C4-2B (cell line): ENCODE measurements around the gene ISL2.

Experiments
- ZFX ChIP-seq: fragments of 450-650 bp; IDR thresholded peaks from 2 replicates; pipeline ENCODE4 v1.6.1; 2017
- TF ChIP-seq, protein P1 (sequence below): fragments of 450-650 bp; conservative IDR thresholded peaks from 2 replicates; pipeline ENCODE4 v1.5.1; 2017; ENCODE audit warnings: mild to moderate bottlenecking

DNA sequence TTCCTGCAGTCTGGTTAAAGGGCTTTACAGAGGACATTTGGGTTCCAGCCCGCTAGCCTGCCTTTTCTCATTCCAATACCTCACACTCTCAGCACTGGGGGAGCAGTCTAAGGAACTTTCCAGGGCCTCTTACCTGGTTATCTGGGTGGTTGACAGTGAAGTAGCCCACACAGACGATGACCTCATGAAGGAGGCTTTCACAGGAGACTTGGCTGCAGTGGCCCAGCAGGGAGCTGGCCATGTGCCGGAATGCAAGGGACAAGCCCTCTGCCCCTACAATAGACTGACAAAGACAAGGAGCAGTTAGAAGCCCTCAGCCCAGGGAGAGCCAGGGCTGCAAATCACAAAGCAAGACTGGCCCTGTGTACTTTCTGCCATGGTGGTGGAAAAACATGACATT, 39.5 kb downstream of the ISL2 start:
- TF ChIP-seq, protein P1, sequence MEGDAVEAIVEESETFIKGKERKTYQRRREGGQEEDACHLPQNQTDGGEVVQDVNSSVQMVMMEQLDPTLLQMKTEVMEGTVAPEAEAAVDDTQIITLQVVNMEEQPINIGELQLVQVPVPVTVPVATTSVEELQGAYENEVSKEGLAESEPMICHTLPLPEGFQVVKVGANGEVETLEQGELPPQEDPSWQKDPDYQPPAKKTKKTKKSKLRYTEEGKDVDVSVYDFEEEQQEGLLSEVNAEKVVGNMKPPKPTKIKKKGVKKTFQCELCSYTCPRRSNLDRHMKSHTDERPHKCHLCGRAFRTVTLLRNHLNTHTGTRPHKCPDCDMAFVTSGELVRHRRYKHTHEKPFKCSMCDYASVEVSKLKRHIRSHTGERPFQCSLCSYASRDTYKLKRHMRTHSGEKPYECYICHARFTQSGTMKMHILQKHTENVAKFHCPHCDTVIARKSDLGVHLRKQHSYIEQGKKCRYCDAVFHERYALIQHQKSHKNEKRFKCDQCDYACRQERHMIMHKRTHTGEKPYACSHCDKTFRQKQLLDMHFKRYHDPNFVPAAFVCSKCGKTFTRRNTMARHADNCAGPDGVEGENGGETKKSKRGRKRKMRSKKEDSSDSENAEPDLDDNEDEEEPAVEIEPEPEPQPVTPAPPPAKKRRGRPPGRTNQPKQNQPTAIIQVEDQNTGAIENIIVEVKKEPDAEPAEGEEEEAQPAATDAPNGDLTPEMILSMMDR: no peak
- TF ChIP-seq ZFX: no peak
